GM19455 (cell line): ENCODE measurements around the gene SLC25A2.
"Not testable (repeated sequence)": the region's sequence is repeated elsewhere in the genome, so short reads cannot be mapped to it uniquely, and the experiment has no call there.

Experiments
- ATAC-seq: cut with Tn5 transposase; IDR thresholded peaks from one replicate; pipeline ENCODE4 v1.9.1; 2021; ENCODE audit not compliant: unreplicated experiment

SLC25A2 gene

DNA sequence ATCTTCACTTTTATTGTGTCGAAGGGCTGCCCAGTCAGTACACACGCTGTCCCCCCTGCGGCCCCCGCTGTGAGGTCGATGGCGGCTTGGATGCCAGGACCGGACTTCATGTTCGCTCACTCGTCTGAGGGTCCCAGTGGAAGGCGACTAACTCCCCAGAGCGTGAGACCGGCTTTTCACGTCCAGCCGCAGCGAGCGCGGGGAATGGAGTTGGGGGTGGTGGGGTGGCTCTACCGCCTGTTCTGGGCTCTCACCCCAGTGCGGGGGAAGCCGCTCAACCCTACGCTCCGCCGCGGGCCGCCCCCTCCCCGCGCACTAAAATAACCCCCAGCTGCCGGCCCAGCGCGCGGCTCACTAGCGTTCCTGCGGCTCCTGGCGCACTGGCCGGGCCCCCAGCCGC is at the start of gene SLC25A2:
TSS of gene SLC25A2 (minus strand) at position 294 of the 400 bp plus-strand sequence. CDS start at position 110, 184 bp downstream.
- ATAC-seq, result no peak

DNA sequence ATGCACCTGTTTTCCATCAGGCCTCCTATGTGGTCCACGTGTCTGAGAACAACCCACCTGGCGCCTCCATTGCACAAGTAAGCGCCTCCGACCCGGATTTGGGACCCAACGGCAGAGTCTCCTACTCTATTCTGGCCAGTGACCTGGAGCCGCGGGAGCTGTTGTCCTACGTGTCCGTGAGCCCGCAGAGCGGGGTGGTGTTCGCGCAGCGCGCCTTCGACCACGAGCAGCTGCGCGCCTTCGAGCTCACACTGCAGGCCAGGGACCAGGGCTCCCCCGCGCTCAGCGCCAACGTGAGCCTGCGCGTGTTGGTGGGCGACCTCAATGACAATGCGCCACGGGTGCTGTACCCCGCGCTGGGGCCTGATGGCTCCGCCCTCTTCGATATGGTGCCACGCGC is 47.7 kb upstream of the SLC25A2 start:
- ATAC-seq, result no peak

DNA sequence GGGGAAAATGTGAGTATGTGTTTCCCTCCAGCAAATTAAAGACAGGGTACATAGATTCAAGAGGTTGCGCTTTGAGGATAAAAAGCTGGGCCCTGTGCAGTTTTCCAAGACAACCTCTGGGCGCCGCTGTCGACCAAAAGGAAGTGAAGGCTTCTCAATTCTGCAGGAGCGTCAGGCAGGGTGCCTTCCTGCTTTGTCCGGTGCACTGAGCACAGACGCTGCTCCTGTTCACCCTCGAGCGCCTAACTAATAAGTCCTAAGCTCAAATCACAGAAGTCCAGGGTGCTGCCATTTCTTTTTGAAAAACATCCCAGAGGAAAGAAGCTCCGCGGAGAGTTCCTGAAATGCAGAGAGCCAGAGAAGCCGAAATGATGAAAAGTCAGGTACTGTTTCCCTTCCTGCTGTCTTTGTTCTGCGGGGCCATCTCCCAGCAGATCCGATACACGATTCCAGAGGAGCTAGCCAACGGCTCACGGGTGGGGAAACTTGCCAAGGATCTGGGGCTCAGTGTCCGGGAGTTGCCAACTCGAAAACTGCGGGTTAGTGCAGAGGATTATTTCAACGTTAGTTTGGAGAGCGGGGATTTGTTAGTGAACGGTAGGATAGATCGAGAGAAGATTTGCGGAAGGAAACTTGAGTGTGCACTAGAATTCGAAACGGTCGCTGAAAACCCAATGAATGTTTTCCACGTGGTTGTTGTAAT is 46.2 kb upstream of the SLC25A2 start, which contains the start of gene PCDHGB1:
TSS of gene PCDHGB1 (plus strand) at position 183 of the 703 bp plus-strand sequence. CDS start at position 345, 162 bp downstream.
- no peak for ATAC-seq

DNA sequence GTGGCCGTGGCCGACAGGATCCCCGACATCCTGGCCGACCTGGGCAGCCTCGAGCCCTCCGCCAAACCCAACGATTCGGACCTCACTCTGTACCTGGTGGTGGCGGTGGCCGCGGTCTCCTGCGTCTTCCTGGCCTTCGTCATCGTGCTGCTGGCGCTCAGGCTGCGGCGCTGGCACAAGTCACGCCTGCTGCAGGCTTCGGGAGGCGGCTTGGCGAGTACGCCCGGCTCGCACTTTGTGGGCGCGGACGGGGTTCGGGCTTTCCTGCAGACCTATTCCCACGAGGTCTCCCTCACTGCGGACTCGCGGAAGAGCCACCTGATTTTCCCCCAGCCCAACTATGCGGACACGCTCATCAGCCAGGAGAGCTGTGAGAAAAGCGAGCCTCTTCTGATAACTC is 42.2 kb upstream of the SLC25A2 start:
- ATAC-seq, result not testable (repeated sequence)

DNA sequence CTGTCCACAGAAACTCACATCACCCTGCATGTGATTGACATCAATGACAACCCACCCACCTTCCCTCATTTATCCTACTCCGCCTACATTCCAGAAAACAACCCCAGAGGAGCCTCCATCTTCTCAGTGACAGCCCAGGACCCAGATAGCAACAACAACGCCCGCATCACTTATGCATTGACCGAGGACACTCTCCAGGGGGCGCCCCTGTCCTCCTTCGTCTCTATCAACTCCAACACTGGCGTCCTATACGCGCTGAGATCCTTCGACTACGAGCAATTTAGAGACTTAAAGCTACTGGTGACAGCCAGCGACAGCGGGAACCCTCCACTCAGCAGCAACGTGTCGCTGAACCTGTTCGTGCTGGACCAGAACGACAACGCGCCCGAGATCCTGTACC is 41.5 kb upstream of the SLC25A2 start:
- ATAC-seq, result no peak

DNA sequence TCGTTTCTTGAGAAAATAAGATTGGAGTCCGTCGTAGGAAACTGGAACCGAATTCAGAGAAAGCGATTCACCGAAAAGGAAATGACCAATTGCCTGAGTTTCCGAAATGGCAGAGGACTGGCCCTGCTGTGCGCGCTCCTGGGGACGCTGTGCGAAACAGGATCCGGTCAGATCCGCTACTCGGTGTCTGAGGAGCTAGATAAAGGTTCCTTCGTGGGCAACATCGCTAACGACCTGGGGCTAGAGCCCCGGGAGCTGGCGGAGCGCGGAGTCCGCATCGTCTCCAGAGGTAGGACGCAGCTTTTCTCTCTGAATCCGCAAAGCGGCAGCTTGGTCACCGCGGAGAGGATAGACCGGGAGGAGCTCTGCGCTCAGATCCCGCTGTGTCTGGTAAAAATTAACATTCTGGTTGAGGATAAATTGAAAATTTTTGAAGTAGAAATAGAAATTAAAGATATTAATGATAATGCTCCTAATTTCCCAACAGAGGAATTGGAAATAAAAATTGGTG is 40.2 kb upstream of the SLC25A2 start:
- ATAC-seq, result no peak

DNA sequence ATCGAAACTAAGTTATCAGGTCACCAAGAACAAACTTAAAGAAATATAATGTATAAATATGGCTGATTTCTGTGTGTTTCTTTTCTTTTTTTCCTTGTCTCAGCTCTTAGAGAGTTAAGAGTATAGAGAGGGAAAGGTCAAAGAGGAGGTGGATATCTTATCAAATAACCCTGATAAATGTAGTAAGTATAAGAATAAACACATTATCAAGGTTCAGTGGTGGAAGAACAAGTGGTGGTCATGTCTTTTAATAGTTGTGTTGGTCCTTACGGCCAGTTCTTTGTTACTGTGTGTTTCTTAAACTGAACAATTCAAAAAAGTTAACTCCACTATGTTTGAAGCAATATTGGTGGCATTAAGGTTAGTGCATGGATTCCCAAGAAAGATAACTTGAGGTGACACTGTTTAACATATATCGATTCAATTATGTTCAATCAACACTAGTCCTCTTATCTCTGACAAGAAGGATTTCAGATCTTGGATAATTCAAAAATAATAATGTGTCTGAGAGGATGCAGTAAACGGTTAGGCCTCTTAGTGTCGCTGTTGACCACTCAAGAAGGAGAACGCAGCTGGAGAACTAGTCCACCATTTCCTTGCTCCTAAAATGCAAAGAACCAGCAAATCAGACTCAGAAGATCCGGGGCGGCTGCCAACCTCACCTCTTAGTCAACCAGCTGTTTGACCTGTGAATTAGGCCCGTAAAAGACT is 39.5 kb upstream of the SLC25A2 start, which contains the start of gene PCDHGA3:
TSS of gene PCDHGA3 (plus strand) at position 588 of the 711 bp plus-strand sequence. CDS start 205 bp downstream, outside the sequence.
- ATAC-seq, result no peak

DNA sequence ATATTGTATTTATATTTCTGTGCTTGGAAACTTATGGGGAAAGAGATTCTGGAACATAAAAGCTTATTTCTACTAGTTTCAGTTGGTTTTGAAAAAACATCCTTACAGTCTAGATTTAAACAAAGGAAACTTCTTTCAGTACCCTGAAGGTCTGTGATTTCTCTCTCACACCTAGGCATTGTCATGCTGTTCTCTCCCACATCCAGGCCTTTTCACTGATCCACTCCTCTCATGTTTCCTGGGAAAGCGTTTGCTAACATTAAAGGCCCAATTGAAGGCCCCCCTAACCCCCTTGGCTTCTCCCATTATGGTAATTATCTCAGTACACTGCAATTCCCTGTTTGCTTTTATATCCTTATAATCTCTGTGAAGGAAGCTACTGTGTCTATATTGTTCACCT is 38.9 kb upstream of the SLC25A2 start:
- ATAC-seq, result no peak

DNA sequence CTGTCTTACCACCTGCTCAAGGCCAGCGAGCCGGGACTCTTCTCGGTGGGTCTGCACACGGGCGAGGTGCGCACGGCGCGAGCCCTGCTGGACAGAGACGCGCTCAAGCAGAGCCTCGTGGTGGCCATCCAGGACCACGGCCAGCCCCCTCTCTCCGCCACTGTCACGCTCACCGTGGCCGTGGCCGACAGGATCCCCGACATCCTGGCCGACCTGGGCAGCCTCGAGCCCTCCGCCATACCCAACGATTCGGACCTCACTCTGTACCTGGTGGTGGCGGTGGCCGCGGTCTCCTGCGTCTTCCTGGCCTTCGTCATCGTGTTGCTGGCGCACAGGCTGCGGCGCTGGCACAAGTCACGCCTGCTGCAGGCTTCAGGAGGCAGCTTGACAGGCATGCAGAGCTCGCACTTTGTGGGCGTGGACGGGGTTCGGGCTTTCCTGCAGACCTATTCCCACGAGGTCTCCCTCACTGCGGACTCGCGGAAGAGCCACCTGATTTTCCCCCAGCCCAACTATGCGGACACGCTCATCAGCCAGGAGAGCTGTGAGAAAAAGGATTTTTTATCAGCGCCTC is 37.0 kb upstream of the SLC25A2 start:
- not testable (repeated sequence) for ATAC-seq

DNA sequence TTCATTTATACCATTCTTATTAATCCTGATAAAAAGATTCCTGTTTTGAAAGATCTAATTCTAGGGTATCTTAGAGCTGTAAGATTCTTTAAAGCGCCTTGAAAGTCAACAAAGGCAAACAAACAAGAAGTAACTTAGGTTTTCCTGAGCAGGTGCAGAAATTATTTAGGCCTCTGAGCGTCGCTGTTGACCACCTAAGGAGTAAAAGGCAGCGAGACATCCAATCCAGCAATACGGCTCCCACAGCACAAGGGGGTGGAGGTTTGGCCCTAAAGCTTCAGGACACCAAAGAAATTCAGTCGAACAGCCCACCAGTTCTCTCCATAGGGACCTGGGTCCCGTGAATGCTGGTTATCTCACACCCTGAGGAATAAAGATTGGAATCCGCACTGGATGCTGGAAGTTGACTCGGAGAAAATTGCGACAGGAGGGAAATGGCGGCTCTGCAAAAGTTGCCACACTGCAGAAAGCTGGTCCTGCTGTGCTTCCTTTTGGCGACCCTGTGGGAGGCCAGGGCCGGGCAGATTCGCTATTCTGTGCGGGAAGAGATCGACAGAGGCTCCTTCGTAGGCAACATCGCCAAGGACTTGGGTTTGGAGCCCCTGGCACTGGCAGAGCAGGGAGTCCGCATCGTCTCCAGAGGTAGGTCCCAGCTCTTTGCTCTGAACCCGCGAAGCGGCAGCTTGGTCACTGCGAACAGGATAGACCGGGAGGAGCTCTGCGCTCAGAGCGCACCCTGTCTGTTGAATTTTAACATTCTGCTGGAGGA is 34.9 kb upstream of the SLC25A2 start, which contains the start of gene PCDHGA2:
TSS of gene PCDHGA2 (plus strand) at position 223 of the 769 bp plus-strand sequence.
- no peak for ATAC-seq

DNA sequence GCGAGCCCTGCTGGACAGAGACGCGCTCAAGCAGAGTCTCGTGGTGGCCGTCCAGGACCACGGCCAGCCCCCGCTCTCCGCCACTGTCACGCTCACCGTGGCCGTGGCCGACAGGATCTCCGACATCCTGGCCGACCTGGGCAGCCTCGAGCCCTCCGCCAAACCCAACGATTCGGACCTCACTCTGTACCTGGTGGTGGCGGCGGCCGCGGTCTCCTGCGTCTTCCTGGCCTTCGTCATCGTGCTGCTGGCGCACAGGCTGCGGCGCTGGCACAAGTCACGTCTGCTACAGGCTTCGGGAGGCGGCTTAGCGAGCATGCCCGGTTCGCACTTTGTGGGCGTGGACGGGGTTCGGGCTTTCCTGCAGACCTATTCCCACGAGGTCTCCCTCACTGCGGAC is 28.7 kb upstream of the SLC25A2 start:
- ATAC-seq, result not testable (repeated sequence)

DNA sequence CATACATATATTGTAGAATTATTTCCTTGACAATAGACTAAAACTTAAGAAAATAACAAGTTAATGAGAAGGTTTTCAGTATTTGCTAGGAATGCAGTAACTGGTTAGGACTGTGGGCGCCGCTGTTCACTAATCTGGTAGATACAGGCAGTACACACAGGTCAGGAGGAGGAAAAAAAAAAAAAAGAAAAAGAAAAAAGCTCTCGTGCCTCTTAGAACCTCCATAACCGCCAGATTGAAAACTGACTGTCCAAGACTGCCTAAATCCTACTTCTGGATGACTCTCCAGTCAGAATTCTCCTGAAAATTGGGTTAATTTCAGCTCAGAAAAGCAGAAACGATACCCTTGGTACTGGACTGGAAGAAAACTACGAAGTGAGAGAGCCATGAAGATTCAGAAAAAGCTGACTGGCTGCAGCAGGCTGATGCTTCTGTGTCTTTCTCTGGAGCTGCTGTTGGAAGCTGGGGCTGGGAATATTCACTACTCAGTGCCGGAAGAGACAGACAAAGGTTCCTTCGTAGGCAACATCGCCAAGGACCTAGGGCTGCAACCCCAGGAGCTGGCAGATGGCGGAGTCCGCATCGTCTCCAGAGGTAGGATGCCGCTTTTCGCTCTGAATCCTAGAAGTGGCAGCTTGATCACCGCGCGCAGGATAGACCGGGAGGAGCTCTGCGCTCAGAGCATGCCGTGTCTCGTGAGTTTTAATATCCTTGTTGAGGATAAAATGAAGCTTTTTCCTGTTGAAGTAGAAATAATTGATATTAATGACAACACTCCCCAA is 26.6 kb upstream of the SLC25A2 start, which contains the start of gene PCDHGA1:
TSS of gene PCDHGA1 (plus strand) at position 216 of the 782 bp plus-strand sequence.
- ATAC-seq, result no peak

DNA sequence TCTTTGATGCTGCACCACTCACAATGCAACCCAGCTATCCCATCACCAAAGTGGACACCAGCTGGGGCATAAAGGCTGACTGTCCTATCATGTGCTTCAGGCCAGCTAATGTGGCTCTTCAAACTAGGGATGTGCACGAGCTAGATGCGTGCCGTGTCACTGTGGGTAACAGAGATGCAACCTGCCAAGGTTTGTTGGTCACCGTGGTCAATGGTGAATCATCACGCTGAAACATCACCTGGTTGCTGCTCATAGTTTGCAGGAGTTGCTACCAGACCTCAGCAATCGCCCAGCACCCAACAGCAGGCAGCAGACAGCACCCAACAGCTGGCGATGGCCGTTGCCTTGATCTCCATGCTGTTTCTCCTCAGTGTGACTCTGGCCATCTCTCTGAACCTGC is 24.4 kb upstream of the SLC25A2 start:
- no peak for ATAC-seq

DNA sequence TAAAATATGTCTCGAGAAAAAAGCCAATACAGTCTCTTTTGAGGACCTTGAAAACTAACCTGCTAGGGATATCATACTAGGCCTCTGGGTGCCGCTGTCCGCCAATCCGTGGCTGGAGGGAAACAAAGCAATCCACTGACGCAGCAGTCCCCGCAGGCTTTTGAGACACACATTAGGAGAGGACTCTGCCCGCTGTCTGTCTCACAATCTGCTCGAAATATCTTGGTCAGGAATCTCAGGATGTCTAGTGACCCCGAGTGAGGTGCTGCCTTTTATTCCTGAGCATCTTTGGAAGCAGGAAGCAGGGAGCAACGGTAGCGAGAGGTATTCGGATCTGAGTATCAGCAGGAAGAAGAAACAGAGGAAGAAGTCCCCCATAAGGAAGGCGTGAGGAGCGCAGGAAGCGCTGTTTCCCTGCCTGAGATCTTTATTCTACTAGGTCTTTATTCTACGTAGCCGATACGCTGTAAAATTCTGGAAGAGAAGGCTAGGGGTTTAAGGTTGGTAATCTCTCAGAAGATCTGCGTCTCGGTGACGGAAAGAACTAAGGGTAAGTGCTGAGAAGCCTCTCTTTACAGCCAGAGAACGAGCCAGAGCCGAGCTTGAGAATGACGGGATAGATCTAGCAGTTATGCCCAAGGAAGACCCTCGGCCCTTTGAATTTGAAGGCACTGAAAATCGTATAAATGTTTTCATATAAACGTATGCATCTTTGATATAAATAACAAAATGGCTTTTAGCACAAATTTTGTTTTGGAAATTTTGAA is 22.4 kb upstream of the SLC25A2 start:
- peak; percentile 96 for ATAC-seq

DNA sequence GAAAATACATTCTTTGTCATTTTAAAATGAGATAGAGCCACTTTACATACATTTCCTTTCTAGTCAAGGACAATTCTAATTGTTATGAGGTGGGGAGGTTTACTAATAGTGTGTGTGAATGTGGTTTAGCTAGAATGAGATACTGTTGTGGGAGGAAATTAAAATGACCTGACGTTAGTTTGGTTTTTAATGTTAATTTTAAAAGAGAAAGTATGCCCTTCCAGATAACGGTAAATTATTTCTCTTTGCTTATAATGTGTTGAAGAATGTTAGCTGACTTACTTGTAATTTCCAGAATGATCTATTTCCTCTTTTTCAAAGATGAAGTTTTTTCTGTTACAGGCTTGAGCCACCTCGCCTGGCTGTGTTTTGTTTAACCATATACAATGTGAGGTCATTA is 18.4 kb upstream of the SLC25A2 start:
- ATAC-seq, result no peak

DNA sequence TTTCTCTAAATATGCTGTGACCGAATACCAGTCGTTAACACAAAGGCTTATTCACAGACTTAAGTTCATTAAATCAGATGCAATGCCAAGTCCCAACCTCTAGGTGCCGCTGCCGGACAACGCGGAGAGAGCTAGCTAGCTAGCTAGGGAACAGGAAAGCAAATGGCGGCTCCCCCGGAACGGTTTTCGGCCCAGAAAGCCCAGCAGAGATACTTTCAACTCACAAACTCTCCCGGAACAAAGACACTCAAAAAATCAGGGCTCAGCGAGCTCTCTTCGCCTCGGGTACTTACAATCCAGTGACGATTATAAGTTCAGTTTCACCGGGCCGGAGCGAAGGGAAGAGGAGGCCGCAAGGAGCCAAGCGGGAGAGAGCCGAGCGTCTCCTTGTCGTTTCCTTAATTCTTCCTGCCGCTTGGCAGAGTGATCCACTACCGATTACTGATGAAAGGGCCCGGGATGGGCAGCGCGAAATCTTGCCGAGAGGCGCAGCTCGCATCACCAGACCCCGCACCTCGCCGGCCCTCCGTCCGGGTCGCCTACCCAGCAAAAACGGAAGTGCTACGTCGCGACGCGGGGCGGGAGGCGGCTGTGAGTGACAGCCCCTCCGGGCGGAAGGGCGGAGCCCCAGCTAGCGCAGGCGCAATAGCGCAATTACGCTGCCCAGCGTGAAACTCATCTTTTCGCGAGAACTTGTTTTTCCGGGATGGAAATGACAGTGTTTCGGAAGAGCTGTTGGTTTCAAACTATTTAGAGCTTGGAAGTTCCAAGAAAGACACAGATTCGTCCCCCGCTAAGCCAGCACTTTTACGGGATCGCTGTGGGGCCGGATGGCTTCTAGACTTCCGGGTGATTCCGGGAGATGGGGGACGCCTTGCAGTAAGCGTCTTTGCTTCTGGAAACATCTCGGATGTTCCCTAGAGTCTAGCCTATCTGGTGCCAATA is 16.6 kb upstream of the SLC25A2 start, which contains the start of gene TAF7:
TSS of gene TAF7 (minus strand) at position 560 of the 945 bp plus-strand sequence. CDS start 740 bp downstream, outside the sequence.
- ATAC-seq, result peak; percentile 94

DNA sequence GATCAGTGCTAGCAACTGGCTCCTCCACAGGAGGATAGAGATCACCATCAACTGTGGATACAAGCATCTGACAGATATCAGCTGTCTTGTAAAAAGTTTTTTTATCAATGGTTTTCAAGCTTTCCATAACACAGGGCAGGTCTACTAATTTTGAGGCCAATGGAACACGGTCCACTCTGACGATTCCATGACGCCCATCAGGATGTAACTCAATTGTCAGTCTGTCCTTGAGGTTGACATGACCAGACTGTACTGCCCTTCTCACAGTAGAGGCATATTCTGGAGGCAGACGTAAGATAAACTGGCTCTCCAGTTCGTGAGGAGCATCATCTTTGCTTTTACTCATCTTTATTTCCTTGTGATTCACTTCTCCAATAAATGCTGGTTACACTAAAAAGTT is 15.8 kb upstream of the SLC25A2 start:
- ATAC-seq, result no peak

DNA sequence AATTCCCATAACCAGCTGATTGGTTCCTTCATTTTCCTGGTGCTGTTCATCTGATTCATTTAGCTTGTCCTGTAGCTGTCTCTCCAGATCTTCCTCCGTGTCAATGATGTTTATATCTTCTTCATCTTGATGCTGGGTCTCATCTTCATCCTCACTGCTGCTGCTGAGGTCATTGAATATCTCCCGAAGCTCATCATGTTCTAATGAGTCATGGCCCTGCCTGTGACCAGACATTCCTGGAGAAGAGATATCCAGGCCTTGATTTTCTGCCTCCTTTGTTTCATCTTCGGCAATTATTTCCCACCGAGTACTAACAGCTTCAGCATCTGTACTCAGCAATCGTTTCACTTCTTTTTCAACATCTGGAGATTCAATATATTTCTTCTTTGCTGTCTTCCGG is 15.4 kb upstream of the SLC25A2 start:
- no peak for ATAC-seq
